Stimulated activated CD4-positive, alpha-beta T cell treated with anti-CD3 and anti-CD28 coated beads, Interleukin-4, amount 100 ng/mL, for 24 hours (primary cell): ENCODE data around the gene WASF2.
"Not testable (repeated sequence)": the region's sequence is repeated elsewhere in the genome, so short reads cannot be mapped to it uniquely, and the experiment has no call there.

Experiments
- DNase-seq: peaks from one replicate; pipeline ENCODE4 v3.0.0-alpha.2; 2020

Gene WASF2

DNA sequence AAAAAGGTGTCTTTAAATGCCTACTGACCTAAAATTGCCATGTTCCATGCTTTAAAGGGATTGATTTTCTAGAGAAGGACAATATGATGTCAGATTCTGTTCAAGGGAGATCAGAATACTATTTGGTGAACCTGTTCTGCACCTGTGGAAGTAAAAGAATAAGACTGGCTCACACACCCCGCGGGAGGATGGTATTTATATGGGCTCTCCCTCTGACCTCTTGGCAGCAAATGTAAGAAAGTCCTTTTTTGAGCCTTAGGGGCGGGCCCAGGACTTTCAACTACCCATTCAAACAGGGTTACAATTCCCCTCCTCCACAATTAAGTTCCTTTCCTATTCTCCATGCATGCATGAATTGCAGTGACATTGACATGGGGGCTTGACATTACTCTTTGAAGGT is 42.1 kb downstream of the WASF2 start:
- DNase-seq, result no peak

DNA sequence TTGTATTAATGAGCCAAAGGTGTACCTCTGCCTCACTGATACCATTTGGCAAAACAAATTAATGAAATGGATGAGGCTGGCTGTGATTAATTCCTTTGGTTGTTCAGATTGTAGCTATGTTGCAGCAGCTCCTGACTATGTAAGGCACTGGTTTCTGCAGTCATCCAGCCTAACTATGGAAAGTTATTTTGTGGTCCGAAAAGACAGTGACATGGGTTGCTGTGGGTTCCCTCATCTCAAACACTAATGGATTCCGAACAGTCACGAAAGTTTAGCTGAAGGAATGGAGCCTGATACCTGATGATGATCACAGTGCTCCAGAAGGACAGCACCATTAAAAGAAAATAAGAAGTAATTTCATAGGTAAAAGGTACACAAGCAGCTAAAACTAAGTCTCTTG is 42.6 kb downstream of the WASF2 start:
- DNase-seq, result no peak

DNA sequence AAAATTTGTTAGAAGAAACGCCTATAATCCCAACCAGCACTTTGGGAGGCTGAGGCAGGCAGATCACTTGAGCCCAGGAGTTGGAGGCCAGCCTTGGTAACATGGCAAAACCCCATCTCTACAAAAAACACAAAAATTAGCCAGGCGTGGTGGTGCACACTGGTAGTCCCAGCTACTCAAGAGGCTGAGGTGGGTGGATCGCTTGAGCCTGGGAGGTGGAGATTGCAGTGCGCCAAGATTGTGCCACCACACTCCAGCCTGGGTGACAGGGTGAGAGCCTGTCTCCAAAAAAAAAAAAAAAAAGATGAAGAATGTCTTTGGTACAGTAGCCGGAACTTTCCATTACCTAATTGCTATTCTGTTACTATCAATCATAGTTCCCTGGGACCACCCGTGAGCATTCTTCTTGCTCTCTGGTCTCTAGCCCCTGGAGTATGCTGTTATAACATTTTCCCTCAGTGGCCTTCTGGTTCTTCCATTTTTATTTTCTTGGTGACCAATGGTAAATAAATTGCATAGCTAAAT is 43.4 kb downstream of the WASF2 start:
- DNase-seq, result no peak

GRCh38 chr1:27445177-27445936 is 44.6 kb downstream of the WASF2 start:
- peak; percentile 24 for DNase-seq

- no peak for DNase-seq
These were observed 45.3 kb downstream of the WASF2 start for GRCh38 chr1:27444632-27445031.

GRCh38 chr1:27439150-27439549 is 50.8 kb downstream of the WASF2 start:
- no peak for DNase-seq

DNA sequence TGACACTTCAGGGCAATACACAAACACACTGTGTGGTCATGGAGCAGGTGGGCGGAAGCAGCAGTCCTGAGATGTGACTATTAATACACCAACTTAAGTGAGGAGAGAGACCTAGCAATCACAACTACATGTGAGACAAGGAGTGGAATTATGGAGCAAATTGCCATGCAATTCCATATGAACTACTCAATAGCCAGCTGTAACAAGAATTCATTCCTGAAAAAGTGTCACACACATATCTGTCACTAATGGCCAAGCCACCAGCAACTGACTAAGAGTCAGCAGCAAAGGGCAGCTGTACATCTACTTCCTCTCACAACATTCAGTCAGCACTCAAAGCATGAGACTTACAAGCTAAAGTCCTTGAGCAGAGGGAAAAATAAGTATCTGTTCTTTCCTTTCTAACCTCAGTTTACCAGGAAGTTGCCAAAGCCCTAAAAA is 51.3 kb downstream of the WASF2 start:
- DNase-seq, result no peak

DNA sequence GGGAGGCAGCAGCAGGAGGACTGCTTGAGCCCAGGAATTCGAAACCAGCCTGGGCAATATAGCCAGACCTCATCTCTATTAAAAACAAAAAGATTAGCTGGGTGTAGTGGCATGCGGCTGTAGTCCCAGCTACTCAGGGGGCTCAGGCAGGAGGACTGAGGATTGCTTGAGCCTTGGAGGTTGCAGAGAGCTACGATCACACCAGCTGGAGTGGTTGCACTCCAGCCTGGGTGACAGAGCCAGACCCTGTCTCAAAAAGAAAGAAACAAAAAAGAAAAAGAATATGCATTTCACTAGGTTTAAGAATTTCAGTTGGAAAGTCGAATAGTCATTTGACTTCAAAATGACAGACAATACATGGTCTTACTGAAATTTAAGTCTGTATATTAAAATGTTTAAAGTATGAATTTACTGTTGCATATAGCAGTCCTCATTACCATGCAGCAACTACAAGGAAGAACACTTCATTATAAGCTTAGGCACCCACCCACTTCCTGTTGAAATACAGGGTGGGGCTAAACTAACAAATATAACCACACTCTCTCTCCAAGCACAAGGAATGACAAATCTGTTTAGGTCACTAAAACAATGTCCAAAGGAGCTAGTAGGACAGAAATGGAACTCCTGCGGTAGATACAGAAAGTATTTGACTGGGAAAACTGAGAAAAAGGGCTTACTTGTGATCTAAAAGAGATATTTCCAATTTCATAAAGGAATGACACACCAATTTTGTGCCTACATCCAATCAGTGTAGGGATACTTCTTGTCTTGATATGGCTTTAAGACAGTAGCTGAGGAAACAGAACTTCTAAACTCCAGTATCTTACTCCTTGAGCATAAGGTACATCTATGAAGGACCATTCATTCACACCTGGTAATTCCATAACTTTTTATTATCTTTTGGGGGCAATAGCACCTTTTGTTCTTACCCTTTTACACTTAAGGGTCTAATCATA is 53.5 kb downstream of the WASF2 start:
- no peak for DNase-seq

GRCh38 chr1:27435566-27436203 is 54.3 kb downstream of the WASF2 start:
- DNase-seq, result no peak

DNA sequence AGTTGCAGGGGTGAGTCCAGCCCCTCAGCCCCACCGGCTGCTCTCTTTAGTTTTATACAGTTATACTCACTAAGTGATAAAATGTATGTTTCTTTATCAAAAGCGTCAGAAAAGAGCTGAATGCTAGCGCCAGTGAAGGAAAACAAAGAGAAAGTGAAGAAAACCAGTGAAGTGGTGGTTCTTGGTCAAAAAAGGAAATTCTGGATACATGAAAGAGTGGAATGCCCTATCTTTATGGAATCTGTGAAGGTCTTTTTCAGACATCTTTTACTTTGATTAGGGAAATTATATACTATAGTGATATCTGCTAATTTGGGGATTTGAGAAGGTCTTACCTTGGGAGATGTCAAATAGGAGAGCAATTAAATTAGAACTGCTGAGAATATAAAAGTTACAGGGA is 56.3 kb downstream of the WASF2 start:
- DNase-seq, result no peak

GRCh38 chr1:27432725-27433124 is 57.2 kb downstream of the WASF2 start:
- not testable (repeated sequence) for DNase-seq

DNA sequence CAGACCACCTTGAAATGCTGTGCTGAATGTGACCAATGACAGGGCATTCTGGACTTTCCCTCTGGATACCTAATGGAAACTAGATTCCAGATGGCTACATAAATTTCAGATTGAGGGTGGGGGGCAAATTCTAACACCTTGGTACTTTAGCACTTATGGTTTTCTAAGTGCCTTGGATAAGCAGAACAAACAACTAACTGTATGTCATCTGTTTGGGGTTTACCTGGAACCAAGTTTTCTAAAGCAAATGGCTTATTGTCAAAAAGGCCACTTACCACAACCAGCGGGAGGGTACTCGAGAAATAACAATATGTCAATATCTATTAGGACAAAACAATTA is 58.4 kb downstream of the WASF2 start:
- DNase-seq, result no peak

DNA sequence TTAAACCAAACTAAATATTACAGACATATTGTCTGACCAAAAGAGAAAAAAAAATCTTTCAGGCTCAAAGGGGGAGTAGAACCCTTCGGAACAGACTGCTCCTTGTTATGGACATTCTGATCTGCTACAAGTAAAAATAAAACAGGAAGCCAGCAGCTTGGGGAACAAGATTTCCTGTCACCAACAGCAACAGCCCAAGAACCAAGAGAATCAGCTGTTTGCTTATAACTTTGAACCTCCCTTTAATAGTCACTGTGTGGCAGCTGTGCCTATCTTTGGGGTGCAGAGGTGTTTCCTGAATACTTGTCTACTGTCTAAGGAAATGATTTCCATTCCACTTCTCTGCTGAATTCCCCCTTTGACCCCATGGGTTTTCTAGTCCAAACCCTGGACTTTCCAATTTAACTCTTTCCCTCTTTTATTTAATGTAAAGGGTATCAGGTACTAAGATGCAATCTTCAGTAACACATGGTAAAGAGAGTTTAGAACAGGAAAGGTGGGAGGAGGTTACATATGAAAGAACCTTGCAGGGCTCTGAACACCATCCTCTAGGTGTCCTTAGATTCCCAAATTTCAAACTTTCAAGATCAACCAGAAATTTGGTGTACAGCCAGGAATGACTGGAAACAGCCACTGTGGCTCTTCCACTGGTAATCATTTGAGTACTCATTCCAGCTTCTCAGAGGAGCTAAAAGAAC is 58.9 kb downstream of the WASF2 start:
- DNase-seq, result no peak

GRCh38 chr1:27429029-27429425 is 60.9 kb downstream of the WASF2 start:
- DNase-seq, result no peak

- peak; percentile 43 for DNase-seq
These were observed 61.5 kb downstream of the WASF2 start for GRCh38 chr1:27428316-27429028.

DNA sequence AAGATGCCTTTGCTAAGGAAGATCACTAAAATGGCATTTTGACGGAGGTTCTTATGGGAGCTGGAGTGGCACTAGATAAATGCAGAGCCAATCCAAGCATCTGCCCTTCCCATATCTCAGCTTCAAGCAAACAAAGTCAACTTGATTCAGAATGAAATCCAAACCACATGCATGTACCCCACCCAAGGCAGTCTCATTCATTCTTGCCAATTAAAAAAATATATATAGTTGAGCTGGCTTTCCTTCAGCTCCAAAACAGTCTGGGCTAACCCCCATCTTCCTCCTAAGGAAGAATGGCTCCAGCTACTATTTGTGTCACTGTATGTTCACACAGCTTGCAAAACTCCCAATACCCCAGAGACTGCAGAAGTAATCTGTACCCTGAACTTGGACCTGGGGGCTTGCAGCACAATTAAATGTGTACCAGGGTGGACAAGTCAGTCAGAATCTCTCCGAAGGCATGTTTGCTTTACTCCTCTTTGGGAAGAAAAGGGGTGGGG is 62.1 kb downstream of the WASF2 start:
- no peak for DNase-seq

DNA sequence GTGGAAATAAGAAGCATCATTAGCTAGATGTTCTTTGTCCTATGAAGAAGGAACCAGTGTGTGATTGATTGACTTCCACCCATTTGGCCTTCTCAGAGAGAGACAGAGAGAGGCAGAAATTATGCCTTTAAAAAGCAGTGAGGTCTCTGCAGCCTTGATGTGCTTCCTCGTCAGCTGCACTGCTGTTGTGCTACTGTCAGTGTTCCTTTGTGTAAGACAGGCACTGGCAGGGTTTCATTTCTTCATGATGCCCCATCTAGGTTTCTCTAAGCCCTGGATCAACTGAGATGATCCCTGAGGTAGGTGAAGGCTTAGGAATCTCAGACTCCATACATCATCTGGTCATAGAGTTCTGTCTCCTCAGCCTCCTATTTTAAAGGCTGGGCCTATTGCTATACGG is 62.6 kb downstream of the WASF2 start:
- DNase-seq, result no peak

DNA sequence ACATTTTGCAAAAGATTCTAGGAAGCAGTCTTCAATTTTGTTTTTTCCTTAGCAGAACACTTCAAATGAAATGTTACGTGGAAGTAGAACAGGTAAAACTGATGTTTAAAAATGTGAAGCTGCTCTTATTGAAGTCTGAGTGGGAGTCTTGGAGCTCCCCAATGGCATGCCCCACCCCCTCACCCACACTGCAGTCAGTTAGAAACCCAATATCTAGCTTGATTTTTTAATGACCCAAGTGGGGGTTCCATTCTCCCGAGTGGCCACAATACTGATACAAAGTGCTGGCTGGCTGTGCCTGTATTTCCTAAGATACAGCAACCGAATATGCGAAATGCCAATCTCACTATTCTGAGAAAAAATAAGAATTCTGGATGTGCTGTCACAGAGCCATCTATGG is 66.3 kb downstream of the WASF2 start:
- DNase-seq, result no peak

GRCh38 chr1:27418326-27419185 is 71.4 kb downstream of the WASF2 start:
- DNase-seq, result peak; percentile 74

DNA sequence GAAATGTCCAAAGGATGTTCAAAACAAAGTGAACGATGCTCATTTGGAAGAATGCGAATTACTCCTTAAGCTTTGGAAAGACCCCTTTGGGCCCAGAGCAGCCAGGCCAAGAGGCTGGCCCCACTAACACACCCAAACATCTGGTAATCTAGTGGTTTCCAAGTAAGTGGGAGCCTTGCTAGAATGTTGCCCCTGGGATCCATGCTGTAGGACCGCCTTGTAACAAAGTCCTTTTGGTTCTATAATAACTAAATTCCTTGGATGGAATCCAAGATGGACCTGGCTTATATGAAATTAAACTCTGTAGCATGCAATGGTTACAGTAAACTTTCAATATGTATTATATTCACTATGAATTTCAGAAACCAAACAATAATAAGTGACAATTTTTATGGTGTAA is 72.3 kb downstream of the WASF2 start:
- DNase-seq, result no peak
